ENCODE data around the gene FANCM.

Gene FANCM

DNA sequence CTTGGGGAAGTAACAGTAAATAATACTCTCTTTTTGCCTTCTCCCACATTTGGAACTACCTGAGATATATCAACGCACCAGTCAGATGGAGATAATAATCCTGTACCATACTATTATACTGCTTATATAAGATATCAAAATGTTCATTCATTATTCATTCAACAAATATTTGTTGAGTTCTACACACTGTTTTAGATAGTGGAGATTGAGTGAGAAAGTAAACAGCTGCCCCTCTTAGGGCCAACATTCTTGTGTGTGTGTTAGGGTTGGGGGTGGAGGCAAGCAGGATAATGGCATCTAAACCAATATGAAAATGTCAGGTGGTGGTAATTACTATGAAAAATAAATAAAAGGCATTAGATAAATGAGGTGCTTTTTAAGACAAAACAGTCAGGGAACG lies 103.3 kb downstream of the FANCM start:
- DNase-seq = no peak

DNA sequence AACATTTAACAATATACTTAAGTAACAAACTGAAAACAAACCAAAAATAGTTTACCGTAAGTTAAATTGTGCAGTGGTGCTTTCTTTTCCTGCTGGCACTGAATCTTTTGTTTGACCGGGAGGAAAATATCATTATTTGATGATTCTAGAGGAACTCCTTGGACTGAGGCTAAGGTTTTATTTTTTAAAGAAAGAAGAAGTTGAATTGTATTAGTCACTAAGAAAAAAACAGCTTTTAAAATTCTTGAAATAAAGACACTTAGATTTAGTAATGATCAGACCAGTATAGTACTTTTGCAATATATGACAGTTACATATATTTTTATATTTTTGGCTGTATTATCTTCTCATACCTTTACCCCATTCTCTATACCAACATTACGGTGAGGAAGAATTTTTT lies 107.0 kb downstream of the FANCM start:
- DNase-seq = no peak

DNA sequence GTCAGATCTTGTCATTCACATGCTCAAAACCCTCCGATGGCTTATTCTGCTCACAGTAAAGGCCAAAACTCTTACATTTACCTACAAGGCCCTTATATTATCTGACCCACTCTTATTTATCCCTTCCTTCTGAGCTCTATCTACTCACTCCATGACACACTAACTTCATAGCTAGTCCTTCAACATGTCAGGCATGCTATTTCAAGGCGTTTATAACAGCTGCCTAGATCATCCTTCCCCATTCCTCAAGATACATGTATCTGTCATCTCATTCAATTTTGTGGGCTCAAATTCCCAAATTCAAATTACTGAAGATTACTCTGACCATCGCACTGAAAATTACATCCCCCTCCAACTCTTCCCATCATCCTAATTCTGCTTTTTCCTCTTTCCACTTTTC lies 110.4 kb downstream of the FANCM start:
- DNase-seq = no peak

DNA sequence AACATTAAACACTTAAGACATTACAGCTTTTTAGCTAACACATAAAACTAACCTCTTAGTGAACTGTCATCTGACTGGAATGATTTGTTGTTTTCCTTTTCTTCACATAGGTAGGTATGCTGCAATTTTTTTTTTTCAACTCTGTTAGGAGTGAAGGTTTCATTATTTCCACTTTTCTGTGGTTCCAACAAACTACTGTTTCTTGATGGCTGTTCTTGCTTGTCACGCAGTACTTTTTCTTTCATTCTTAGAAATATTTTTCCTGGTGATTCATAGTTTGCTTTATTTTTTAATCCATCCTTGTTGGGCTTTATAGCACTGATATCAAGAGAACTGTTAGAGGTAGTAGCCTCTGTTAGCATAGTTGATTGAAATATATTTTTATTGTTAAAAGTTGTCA lies 111.0 kb downstream of the FANCM start:
- no peak for DNase-seq

DNA sequence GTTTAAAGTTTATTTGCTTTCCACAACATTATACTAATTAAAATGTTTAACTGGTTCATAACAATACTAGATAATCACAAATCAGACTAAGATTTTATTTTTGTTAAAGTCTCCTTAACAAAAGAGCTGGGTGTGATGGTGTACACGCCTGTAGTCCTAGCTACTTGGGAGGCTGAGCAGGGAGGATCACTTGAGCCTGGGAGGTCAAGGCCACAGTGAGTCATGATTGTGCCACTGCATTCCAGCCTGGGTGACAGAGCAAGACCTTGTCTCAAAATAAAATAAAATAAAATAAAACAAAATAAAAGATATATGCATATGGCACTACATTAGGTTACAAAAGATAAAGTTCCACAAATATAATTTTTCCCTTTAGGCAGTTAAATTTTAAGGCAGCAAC lies 111.7 kb downstream of the FANCM start:
- DNase-seq = no peak

DNA sequence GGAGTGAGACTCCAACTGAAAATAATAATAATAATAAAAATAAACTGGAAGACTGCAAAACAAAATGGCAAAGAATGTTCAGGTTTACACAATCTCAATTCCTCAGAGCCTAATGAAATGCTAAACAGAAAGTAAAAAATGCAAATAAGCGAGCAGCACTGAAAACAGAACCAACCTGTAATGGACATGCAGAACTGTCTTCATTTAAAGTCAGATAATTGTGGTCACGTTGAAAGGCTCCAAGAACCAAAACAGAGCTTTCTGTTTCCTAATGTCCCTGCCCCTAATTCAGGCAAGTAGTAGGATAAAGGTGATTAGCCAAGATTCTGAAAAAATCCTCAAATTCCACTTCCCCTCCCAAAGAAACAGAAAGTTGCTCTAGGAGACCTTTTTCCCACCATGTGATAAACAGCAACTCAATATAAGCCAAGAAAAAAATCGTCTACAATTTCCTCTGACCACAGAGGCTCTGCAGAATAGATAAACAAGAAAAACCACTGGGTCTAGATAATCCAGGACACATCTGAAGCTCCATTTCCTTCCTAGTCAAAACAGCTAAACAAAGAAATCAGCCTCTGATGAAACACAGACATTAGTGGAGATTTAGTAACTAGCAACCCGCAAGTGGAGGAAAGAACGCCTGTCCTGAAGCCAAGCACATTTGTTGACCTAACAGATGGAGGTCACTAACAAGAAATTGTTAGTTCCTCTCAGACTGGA lies 114.3 kb downstream of the FANCM start:
- no peak for DNase-seq

Data from activated CD8-positive, alpha-beta memory T cell treated with anti-CD3 and anti-CD28 coated beads, Interleukin-2, amount 50 U/mL, for 48 hours (primary cell).